ENCODE results near the gene PPM1E.

PPM1E gene

DNA sequence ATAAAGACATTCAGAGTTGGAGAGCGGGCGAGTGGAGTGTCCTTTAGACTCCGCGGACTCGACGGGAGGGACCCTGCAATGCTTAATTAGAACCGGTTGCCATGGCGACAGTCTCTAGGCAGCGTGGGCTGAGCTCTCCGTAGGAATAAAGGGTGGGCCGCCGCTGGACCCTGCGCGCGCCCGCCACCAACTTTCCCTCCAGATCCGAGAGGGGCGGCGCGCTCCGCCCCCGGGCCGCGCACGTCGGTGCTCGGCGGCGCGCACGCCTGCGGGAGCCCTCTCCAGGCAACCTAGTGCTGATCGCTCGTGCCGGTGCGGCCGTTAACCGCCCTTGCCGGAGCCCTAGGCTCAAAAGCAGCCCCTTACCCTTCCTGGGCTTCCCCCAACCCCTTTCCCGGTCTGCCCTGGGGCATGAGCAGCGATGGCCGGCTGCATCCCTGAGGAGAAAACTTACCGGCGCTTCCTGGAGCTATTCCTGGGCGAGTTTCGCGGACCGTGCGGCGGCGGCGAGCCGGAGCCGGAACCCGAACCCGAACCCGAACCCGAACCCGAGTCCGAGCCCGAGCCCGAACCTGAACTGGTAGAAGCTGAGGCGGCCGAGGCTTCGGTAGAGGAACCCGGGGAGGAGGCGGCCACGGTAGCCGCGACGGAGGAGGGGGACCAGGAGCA is at the start of gene PPM1E:
Gene PPM1E, plus strand, starts transcription at position 278 of the 669 bp plus-strand sequence.
- H3K27ac ChIP-seq (ENCODE audit: low read depth, low read length), result peak within 1 kb of the TSS; percentile 74
- no peaks in the 10 kb centered on the region for H3K9me3 ChIP-seq (ENCODE audit: control insufficient read depth, insufficient read depth, low read length)
- H4K20me1 ChIP-seq (ENCODE audit: control insufficient read depth, insufficient read depth, low read depth, low read length), result peaks cover 4% of the 10 kb centered on the region; the same call in 1 of the 2 replicates
- H3K36me3 ChIP-seq (ENCODE audit: control insufficient read depth, low read length), result peaks cover 41% of the 10 kb centered on the region
- peaks cover 14% of the 10 kb centered on the region for H3F3A ChIP-seq (ENCODE audit: control insufficient read depth, insufficient read depth)
- no peak for TF ChIP-seq CTCF (IDR thresholded peaks at IDR 0.05; ENCODE audit: low read depth, low read length, poor library complexity, severe bottlenecking)
- no peak for TF ChIP-seq EZH2phosphoT487 (IDR thresholded peaks at IDR 0.05; ENCODE audit: borderline replicate concordance, low read length)
- H3K4me3 ChIP-seq (ENCODE audit: low read length), result peak within 1 kb of the TSS; percentile 85
- peak within 1 kb of the TSS; percentile 66 for H3K4me2 ChIP-seq (ENCODE audit: low read length)
- peaks cover 37% of the 10 kb centered on the region for H3K4me1 ChIP-seq (ENCODE audit: control insufficient read depth, low read length)
- H3K9me2 ChIP-seq (replicated peaks; ENCODE audit: control insufficient read depth, low read length), result no peaks in the 10 kb centered on the region
- no peaks in the 10 kb centered on the region for H3K27me3 ChIP-seq (ENCODE audit: control insufficient read depth, low read length)
- H3K79me2 ChIP-seq (ENCODE audit: control insufficient read depth, low read length), result peaks cover 50% of the 10 kb centered on the region

DNA sequence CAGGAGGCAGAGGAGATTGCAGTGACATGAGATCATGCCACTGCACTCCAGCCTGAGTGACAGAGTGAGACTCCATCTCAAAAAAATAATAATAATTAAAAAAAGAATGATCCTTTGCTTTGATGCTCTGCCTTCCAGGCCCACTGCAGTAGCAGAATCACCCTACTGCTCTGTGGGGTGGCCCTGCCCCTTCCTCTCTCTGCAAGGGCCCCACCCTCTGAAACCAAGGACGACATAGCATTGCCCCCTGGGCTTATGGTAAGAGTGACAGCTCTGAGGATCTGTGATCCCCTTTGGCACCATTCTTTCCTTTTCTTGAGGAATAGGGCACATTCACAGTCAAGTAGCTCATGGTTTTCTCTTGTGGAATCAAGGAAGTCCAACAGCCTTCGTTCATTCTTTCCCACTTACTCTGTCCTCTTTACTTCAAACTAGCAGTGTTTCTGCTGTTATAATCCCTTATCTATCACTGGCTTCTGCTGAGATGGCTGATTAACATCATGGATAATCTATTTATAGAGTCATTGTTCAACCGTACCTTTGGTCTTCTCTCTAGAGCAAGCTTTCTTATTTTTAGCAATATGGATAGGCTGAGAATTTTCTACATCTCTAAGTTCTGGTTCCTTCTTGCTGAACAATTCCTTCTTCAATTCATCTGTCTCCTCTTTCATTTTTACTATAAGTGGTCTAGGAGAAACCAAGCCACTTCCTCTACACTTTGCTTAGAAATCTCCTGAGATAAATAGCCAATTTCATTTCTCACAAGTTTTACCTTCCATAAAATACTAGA is 49.1 kb upstream of the PPM1E start:
- Histone ChIP-seq H3K4me3 (ENCODE audit: low read length) (no peak overlapping the region), H3K27ac (ENCODE audit: low read depth, low read length) (no peak overlapping the region), H3K27me3 (ENCODE audit: control insufficient read depth, low read length) (no peaks in the 10 kb centered on the region), H3K4me1 (ENCODE audit: control insufficient read depth, low read length) (peaks cover 6% of the 10 kb centered on the region; the same call in 1 of the 2 replicates), H3K9me3 (ENCODE audit: control insufficient read depth, insufficient read depth, low read length) (no peaks in the 10 kb centered on the region), H3K4me2 (ENCODE audit: low read length) (no peak overlapping the region), H3K79me2 (ENCODE audit: control insufficient read depth, low read length) (0 out of 2 replicates have a peak, but pooled peaks cover 3% of the 10 kb centered on the region), H4K20me1 (ENCODE audit: control insufficient read depth, insufficient read depth, low read depth, low read length) (no peaks in the 10 kb centered on the region), H3K36me3 (ENCODE audit: control insufficient read depth, low read length) (peaks cover 59% of the 10 kb centered on the region), H3K9me2 (replicated peaks; ENCODE audit: control insufficient read depth, low read length) (no peaks in the 10 kb centered on the region), H3F3A (ENCODE audit: control insufficient read depth, insufficient read depth) (peaks cover 13% of the 10 kb centered on the region; the same call in 1 of the 2 replicates)
- TF ChIP-seq CTCF (IDR thresholded peaks at IDR 0.05; ENCODE audit: low read depth, low read length, poor library complexity, severe bottlenecking) (no peak), EZH2phosphoT487 (IDR thresholded peaks at IDR 0.05; ENCODE audit: borderline replicate concordance, low read length) (no peak)

DNA sequence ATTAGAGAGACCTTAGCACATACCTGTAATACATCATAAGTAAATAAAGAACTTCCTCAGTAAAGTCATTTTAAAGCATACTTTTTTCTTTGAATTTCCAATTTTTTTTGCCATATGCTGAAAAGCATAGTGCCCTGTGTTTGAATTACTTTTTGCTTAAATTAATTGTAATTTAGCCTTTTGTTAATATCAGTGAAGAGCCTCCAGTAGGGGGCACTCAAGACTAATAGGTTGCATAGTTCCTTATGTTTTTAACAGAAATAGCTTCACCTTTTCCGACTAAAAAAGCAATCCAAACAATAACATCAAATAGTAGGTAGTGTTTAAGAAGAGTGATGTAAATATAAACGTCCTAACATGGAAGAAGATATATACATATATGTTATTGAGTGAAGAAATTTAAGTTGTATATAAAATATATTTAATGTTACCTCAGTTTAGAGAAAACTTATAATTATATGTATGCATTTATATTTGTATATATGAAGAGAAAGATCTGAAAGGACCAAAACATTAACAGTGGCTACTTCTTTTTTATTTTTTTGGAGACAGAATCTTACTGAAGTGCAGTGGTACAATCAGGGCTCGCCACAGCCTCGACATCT is 44.6 kb upstream of the PPM1E start:
- Histone ChIP-seq H3K36me3 (ENCODE audit: control insufficient read depth, low read length) (peaks cover 49% of the 10 kb centered on the region), H4K20me1 (ENCODE audit: control insufficient read depth, insufficient read depth, low read depth, low read length) (no peaks in the 10 kb centered on the region)

More for the DNA sequence above, 44.6 kb upstream of the PPM1E start:
- H3K4me3 ChIP-seq (ENCODE audit: low read length), result no peak overlapping the region
- no peak for TF ChIP-seq EZH2phosphoT487 (IDR thresholded peaks at IDR 0.05; ENCODE audit: borderline replicate concordance, low read length)
- TF ChIP-seq CTCF (IDR thresholded peaks at IDR 0.05; ENCODE audit: low read depth, low read length, poor library complexity, severe bottlenecking), result peak; percentile 83
- H3K9me3 ChIP-seq (ENCODE audit: control insufficient read depth, insufficient read depth, low read length), result no peaks in the 10 kb centered on the region
- peaks cover 10% of the 10 kb centered on the region; the same call in 1 of the 2 replicates for H3F3A ChIP-seq (ENCODE audit: control insufficient read depth, insufficient read depth)
- H3K79me2 ChIP-seq (ENCODE audit: control insufficient read depth, low read length), result no peaks in the 10 kb centered on the region
- no peaks in the 10 kb centered on the region for H3K27me3 ChIP-seq (ENCODE audit: control insufficient read depth, low read length)
- no peak overlapping the region for H3K4me2 ChIP-seq (ENCODE audit: low read length)
- peaks cover 6% of the 10 kb centered on the region; the same call in 1 of the 2 replicates for H3K4me1 ChIP-seq (ENCODE audit: control insufficient read depth, low read length)
- H3K9me2 ChIP-seq (replicated peaks; ENCODE audit: control insufficient read depth, low read length), result no peaks in the 10 kb centered on the region
- H3K27ac ChIP-seq (ENCODE audit: low read depth, low read length), result no peak overlapping the region

Data from DOHH2 (cell line).